WTC11 (cell line): ENCODE data around the gene PLA1A.

ENCODE experiments used
- E2F1 ChIP-seq: sonication (generic); formaldehyde crosslinking; IDR thresholded peaks from 2 replicates; pipeline ENCODE4 v1.8.0; 2022; ENCODE audit warnings: mild to moderate bottlenecking, missing genetic modification reagents
- GABPB1 ChIP-seq: sonication (generic); formaldehyde crosslinking; IDR thresholded peaks from 2 replicates; pipeline ENCODE4 v1.8.1; 2023; ENCODE audit warnings: mild to moderate bottlenecking, missing genetic modification reagents
- HMGA2 ChIP-seq: fragments of 250-450 bp; sonication (Bioruptor Pico); IDR thresholded peaks from 2 replicates; pipeline ENCODE4 v1.4.0; 2021; ENCODE audit warnings: mild to moderate bottlenecking, moderate library complexity
- HMGXB4 ChIP-seq: sonication (generic); formaldehyde crosslinking; IDR thresholded peaks from 2 replicates; pipeline ENCODE4 v1.8.1; 2023; ENCODE audit warnings: mild to moderate bottlenecking, moderate library complexity, missing genetic modification reagents
- IRF1 ChIP-seq: sonication (generic); formaldehyde crosslinking; IDR thresholded peaks from 2 replicates; pipeline ENCODE4 v1.8.0; 2023; ENCODE audit warnings: missing genetic modification reagents
- NR2C2 ChIP-seq: sonication (generic); formaldehyde crosslinking; IDR thresholded peaks from 2 replicates; pipeline ENCODE4 v1.8.0; 2022; ENCODE audit warnings: mild to moderate bottlenecking, missing genetic modification reagents
- SMAD3 ChIP-seq: sonication (generic); formaldehyde crosslinking; IDR thresholded peaks from 2 replicates; pipeline ENCODE4 v1.8.0; 2022; ENCODE audit warnings: missing genetic modification reagents, mild to moderate bottlenecking, borderline replicate concordance
- SP1 ChIP-seq: sonication (generic); formaldehyde crosslinking; conservative IDR thresholded peaks from 2 replicates; pipeline ENCODE4 v1.8.1; 2022; ENCODE audit warnings: missing genetic modification reagents
- USF2 ChIP-seq: sonication (generic); formaldehyde crosslinking; IDR thresholded peaks from 2 replicates; pipeline ENCODE4 v1.8.1; 2023; ENCODE audit warnings: mild to moderate bottlenecking, missing genetic modification reagents, moderate library complexity
- ZNF232 ChIP-seq: sonication (generic); formaldehyde crosslinking; IDR thresholded peaks from 2 replicates; pipeline ENCODE4 v1.8.0; 2022; ENCODE audit warnings: mild to moderate bottlenecking, missing genetic modification reagents
- TF ChIP-seq, protein P1 (sequence below): fragments of 200-600 bp; IDR thresholded peaks from 2 replicates; pipeline ENCODE4 v1.8.0; 2022; ENCODE audit warnings: antibody characterized with exemption
- TF ChIP-seq, protein P2 (sequence below): sonication (generic); formaldehyde crosslinking; IDR thresholded peaks from 2 replicates; pipeline ENCODE4 v1.8.1; 2022; ENCODE audit warnings: low read depth, missing genetic modification reagents, borderline replicate concordance
- TF ChIP-seq, protein P3 (sequence below): sonication (generic); formaldehyde crosslinking; conservative IDR thresholded peaks from 2 replicates; pipeline ENCODE4 v1.8.1; 2022; ENCODE audit warnings: mild to moderate bottlenecking, missing genetic modification reagents

- TF ChIP-seq, protein P1, sequence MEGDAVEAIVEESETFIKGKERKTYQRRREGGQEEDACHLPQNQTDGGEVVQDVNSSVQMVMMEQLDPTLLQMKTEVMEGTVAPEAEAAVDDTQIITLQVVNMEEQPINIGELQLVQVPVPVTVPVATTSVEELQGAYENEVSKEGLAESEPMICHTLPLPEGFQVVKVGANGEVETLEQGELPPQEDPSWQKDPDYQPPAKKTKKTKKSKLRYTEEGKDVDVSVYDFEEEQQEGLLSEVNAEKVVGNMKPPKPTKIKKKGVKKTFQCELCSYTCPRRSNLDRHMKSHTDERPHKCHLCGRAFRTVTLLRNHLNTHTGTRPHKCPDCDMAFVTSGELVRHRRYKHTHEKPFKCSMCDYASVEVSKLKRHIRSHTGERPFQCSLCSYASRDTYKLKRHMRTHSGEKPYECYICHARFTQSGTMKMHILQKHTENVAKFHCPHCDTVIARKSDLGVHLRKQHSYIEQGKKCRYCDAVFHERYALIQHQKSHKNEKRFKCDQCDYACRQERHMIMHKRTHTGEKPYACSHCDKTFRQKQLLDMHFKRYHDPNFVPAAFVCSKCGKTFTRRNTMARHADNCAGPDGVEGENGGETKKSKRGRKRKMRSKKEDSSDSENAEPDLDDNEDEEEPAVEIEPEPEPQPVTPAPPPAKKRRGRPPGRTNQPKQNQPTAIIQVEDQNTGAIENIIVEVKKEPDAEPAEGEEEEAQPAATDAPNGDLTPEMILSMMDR, result no peak
- TF ChIP-seq NR2C2 (CRISPR knock-in tag) (no peak), HMGXB4 (no peak), USF2 (no peak), ZNF232 (CRISPR knock-in tag) (no peak), E2F1 (CRISPR knock-in tag) (no peak), HMGA2 (CRISPR knock-in tag) (no peak), SMAD3 (no peak), IRF1 (CRISPR knock-in tag) (no peak), GABPB1 (CRISPR knock-in tag) (no peak), SP1 (CRISPR knock-in tag) (no peak)
- TF ChIP-seq, protein P2, sequence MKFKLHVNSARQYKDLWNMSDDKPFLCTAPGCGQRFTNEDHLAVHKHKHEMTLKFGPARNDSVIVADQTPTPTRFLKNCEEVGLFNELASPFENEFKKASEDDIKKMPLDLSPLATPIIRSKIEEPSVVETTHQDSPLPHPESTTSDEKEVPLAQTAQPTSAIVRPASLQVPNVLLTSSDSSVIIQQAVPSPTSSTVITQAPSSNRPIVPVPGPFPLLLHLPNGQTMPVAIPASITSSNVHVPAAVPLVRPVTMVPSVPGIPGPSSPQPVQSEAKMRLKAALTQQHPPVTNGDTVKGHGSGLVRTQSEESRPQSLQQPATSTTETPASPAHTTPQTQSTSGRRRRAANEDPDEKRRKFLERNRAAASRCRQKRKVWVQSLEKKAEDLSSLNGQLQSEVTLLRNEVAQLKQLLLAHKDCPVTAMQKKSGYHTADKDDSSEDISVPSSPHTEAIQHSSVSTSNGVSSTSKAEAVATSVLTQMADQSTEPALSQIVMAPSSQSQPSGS, result no peak
- TF ChIP-seq, protein P3, sequence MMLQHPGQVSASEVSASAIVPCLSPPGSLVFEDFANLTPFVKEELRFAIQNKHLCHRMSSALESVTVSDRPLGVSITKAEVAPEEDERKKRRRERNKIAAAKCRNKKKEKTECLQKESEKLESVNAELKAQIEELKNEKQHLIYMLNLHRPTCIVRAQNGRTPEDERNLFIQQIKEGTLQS (CRISPR knock-in tag), result no peak
These were observed 7.2 kb downstream of the PLA1A start for GRCh38 chr3:119604878-119605277.
